Nucleus accumbens (tissue), 56 donors: ENCODE data around the gene NSUN7.

Source experiments
- DNase-seq, 56 donors: peaks; one replicate each; lab custom pipeline; 2025; lab: John Stamatoyannopoulos, UW

NSUN7 gene

GRCh38 chr4:40844261-40844660 is 94.5 kb downstream of the NSUN7 start:
- no peak for DNase-seq

- DNase-seq: peak in 33 of 56 donors; percentile 4 to 63 (median 29)
These were observed 95.5 kb downstream of the NSUN7 start for GRCh38 chr4:40845154-40845835.

- DNase-seq: peak in 5 of 56 donors; percentile 17 to 29 (median 20)
These were observed 96.8 kb downstream of the NSUN7 start for GRCh38 chr4:40846532-40846931.

- no peak for DNase-seq
These were observed 98.5 kb downstream of the NSUN7 start for GRCh38 chr4:40848251-40848650.

GRCh38 chr4:40848940-40849339 is 99.2 kb downstream of the NSUN7 start:
- DNase-seq: no peak

- no peak for DNase-seq
These were observed 100.7 kb downstream of the NSUN7 start for GRCh38 chr4:40850496-40850895.

- no peak for DNase-seq
These were observed 106.6 kb downstream of the NSUN7 start for GRCh38 chr4:40856277-40856839.

- DNase-seq: peak in 50 of 56 donors; percentile 8 to 85 (median 62)
These were observed 107.1 kb downstream of the NSUN7 start for GRCh38 chr4:40856840-40857362.

GRCh38 chr4:40857956-40858355 is 108.2 kb downstream of the NSUN7 start:
- no peak for DNase-seq

GRCh38 chr4:40858962-40859361 is 109.2 kb downstream of the NSUN7 start:
- no peak for DNase-seq
